Hindlimb muscle (tissue), 1 donor: Measurements from ENCODE around the gene SIRPG. TPM values are rescaled to one million over a fixed set of nuclear protein-coding genes. Genes with fewer than 3 reads are reported as not detected.
"Not testable (repeated sequence)": the region's sequence is repeated elsewhere in the genome, so short reads cannot be mapped to it uniquely, and the experiment has no call there.

ENCODE experiments used
- DNase-seq: peaks from one replicate; pipeline ENCODE4 v3.0.0-alpha.2; 2013
- polyA plus RNA-seq: library from polyadenylated mRNA; unstranded; fragments of 120-200 nt; gene quantifications from one replicate; pipeline ENCODE4 v1.2.1, GENCODE V29; 2013; ENCODE audit not compliant: insufficient read length

SIRPG gene
- polyA plus RNA-seq, 1 donor, result not detected

DNA sequence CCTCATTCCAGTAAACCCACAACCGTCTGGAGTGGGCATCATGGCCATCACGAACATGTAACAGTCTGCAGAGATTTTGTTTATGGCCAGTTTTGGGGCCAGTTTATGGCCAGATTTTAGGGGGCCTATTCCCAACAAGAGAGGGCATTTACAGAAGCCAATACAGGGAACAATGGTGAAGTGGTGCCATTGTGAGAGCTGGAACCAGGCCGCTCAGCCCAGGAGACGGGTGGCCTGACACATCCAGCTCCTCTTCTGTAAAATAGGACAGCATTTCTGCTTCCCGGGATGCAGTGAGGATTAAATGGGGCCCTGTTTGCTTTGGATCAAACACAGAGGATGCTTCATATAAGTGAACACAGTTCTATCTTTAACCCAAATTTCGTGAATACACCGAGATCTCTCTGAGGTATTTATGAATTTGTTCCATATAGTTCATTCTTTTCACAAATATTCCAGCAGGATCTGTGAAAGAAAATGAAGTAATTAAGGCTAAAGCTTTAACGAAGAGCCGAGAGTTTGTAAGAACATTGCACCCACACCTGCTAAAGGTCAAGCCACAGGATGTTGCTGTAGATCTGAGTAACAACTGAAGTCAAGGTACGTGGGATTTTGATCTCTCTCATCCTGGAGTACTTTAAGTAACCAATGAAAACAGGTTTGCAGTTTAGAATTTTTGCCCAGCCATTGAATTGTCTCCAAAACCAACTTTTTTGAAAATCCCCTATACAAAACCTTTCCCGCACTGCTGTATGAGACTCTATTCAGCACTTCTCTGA lies 14.5 kb upstream of the SIRPG start:
- DNase-seq, result no peak

DNA sequence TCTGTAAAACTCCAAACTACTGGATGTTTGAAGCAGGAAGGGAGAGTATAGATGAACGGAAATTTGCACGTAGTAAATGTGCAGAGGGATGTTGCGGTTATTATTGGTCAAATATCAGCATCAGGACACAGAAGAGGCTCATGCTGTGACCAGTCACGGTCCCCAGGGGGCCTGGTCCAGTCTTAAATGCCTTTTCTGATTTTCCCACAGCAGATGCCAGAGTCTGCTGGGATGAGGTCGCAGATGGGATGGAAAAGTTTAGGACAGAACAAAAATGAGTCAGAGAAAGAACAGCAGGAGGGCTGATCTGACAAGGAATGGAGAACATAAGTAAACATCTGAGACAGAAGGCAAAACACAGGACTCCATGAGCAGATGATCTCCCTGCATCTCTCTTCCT lies 11.7 kb upstream of the SIRPG start:
- DNase-seq, result no peak

DNA sequence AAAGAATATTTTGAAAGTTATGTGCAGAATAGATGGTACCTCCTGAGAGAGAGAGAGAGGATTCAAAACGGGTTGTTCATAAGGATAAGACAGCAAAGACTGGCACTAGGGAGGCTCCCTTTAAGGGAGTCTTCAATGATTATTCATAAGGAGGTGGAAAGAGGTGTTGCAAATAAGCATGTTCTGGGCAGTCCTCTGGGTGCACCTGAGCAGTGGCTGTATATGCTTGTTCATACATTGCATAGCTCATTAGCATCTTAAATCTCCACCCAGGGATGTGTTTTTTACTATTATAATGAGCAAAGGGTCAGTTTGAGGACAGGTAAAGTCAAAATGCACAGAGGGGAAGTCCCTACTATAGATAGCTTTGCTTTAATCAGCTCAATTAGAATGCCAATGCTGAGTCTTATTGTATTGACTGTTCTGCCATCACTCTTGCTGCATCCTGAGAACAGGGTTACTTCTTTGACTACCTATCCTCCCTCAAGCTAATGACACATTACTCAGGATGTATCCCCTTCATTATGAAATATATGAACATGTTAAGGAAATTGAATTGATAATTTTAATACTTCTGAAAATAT lies 10.0 kb upstream of the SIRPG start:
- no peak for DNase-seq

DNA sequence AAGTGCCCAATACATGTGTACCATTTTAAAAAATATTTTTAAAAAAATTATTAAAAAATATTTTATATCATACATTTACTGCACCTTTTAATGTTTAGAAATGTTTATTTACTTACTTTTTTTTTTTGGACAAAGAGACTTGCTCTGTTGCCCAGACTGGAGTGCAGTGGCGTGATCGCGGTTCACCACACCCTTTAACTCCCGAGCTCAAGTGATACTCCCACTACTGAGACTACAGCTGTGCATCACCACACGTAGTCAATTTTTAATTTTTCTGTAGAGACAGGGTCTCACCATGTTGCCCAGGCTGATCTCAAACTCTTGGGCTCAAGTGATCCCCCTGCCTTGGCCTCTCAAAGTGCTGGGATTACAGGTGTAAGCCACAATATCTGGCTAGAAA lies 9.2 kb upstream of the SIRPG start:
- no peak for DNase-seq

DNA sequence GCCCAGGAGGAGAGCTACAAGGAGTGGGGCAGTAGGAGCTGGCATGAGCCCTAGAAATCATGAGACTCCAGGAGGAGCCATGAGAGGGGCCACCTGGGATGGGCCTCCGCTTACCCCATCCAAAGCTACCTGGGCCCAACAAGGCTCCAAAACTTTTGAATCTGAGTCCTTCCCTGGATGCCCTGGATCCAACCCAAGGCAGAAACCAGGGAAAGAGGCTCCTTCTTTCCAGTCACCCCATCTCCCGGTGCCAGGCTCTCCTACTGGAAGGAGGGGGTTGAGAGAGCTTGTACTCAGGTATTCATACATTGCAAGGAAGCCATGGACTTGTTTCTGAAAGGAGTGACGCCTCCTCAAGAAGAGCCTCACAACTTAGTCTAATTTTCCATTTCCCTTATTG lies 7.8 kb upstream of the SIRPG start:
- DNase-seq, result no peak

DNA sequence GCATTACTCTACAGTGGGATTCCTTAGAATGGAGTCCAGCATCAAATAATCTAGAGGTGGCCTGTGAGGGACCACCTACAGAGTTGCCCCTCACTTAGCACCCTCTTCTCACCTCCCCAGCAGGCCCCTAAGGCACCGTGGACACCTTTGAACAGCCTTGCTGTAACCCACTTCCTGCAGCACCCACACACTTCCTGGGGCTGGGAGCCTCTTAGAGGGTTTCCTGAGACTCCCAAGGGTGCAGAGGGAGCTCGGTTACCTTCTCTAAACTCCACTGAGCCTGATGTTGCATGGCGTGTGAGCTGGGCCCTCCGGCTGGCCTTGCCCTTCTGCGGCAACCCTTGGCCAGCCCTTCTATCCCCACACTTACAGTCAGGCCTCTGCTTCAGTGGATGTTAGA lies 7.3 kb upstream of the SIRPG start:
- no peak for DNase-seq

DNA sequence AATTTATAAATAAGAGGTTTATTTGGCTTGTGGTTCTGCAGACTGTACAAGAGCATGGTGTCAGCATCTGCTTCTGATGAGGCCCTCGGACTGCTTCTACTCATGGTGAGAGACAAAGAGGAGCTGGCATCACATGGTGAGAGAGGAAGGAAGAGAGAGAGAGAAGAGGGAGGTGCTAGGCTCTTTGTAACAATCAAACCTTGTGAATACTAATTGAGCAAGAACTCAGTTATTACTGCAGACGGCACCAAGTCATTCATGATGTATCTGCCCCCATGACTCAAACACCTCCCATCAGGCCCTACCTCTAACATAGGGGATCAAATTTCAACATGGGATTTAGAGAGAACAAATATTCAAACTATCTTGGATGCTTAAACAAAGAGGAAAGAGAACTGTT lies 6.3 kb upstream of the SIRPG start:
- DNase-seq, result no peak

DNA sequence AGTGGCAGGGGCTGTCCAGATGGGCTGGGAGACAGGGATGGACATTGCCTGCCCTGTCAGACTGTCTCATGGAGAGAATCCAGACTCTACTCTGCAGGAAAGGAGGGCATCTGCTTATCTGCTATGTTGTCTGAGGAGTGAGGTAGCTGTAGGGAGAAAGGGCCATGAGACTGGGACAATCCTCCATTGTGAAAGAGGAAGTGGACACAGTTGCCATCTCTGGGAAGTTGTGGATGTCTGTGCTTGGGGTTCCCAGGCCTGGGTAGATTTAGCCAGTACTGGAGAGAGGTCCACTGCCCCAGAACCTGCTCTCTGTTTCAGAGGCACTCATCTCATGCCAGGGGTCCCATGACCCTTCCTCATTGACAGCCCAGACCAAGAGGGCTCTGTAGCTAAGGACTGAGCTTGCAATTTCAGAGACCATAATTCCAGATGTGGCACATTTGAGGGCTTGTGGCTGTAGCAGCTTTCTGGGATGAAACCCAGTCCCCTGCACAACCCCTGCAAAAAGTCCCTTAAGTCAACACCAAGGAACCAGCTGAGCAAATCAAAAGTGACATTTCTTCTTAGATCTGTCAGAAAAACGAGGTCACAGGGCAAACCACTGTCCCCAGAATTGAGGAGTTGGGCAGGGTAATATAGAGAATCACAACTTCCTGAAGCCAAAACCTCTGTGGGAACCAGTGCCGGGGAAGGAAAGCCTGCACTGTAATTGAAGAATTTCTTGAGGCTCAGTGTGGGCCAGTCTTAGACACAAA lies 4.1 kb upstream of the SIRPG start:
- DNase-seq, result no peak

DNA sequence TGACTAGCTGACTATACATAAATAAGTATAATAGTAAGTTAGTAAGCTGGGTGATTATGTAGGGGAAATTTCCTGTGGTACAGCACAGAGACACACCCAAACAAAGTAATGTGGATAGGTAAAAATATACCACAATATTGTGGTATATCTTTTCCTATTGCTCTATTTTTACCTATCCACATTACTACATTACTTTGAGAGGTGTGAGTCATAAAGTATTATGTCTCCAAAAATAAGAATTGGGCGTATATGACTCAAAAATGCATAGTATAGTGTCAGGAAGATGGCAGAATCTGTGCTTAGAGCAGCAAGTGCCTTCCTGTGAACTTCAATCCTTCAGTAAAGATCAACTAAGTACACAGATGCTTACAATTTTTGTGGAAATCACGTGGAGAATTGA lies 2.7 kb upstream of the SIRPG start:
- no peak for DNase-seq

DNA sequence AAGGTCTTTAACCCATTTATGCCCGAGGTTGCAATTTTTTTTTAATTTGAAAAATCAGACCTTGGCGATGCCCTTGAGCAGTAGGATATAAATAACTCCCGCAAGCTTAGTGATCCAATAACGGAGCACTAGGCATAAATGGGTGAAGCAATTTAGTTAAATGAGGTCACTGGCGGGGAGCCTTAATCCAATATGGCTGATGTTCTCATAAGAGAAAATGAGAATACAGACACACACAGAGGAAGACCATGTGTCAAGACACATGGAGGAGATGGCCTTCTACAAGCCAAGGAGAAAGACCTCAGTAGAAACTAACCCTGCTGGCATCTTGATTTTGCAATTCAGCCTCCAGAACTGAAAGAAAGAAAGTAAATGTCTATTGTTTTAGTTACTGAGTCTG lies 735 bp downstream of the SIRPG start:
- DNase-seq, result no peak

DNA sequence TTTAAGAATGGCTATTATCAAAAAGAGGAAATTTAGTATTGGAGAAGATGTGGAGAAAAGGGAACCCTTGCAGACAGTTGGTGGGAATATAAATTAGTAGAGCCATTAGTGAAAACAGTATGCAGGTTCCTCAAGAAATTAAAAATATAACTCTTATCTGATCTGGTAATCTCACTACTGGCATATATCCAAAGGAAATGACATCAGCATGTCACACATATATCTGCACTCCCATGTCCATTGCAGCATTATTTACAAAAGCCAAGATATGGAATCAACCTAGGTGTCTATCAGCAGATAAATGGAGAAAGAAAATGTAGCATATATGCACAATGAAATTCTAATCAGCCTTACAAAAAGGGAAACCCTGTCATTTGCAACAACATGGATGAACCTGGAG lies 2.6 kb downstream of the SIRPG start:
- no peak for DNase-seq

DNA sequence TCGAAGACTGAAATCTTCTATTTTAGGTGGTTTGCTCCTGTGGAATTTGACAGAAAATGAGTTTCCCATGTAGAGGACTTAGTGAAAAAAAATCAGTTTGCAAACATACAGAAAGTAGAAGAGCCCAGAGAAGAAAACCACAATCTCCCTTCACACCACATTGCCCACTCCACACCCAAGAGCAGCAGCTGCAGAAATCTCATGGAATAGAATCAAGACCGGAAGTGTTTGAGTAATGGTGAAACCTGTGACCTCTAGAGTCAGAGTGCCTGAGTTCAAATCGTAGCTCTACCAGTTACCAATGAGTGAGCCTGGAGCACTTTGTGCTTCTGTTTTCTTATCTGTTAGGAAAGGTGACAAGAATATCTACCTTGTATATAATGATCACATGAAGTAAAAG lies 4.6 kb downstream of the SIRPG start:
- DNase-seq, result no peak

DNA sequence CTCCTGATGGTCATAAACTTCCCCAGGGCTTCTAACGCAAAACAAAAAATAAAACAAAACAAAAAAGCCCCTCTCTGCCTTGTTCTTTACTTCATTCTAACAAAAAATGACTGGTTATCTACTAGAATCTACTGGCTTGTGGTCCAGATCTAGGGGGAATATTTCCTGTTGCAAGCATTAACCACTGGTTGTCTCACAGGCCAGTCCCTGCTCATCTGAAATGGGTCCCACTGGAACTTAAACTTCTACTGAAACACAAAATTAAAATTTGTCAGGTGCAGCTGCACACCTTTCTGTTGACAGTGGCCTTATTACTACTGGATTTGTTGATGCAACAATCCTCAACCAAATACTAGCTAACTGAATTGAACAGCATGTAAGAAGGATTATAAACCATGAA lies 5.5 kb downstream of the SIRPG start:
- DNase-seq, result no peak

DNA sequence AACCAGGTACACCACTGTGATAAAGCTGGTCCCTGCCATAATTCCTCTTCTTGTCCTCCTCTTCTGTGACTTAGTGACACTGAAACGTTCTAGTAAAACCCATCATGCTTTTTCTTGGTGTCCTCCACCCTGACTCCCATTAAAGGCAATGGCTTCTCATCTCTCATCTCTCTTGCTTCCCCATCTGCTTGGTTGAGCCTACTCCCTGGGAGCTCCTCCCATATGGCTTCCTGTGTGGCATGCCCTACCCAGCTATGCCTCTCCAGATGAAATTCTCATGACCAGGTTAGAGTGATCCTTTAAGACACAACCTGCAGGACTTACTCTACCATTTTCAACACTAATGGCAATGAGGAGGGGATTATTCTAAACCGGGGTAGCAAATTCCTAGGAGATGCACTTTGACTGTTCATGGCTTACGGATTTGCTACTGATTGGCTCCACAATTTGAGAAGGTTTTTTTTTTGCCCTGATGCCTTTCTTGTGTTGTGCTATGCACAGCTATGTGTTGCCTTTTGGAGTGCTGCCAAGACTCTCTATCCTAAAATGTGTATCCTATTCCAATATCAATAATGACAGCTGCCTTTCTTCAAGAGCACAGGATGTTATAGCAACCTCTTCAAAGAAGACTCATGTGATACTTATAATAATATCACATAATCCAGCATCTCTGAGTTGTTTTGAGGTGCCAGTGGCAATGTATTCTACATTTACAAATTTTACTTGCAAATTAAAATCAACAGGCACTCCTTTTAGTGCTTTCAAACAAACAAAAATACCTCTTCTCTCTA lies 6.1 kb downstream of the SIRPG start:
- DNase-seq, result no peak

DNA sequence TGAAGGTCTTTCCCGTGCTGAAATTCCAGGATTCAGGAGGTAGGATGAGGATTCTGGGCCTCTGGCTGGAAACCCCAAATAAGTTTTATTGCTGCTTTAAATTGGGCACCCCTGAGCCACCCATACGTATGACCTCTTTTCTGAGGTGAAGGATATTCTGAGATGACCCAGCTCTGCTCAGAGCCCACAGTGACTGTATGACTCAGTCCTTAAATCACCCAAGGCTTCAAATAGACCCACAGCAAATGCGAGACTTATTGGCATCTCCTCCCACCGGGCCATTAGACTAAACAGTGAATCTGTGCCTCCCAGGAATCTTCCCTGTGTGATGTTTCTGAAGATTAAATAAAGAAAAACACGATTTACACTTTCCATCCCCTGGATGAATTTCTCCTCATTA lies 9.5 kb downstream of the SIRPG start:
- DNase-seq, result no peak

DNA sequence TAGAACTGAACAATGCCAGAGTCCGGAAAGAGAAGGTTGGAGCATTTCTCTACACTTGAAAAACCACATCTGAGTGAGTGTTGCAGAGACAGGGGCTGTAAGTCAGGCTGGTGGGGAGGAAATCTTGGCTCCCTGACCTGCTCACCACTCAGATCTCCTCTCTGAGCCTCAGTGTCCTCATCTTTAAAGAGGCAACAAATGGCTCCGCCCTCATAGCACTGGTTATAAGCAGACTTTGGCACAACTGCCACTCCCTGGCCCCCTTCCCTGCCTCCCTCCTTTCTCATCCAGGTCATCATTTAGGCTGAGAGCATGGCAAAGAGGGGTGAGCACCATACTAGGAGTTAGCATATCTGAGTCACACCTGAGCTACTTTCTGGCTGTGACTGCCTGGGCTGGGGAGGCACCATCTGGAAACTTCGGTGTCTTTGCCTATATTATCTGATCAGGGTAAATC lies 10.6 kb downstream of the SIRPG start:
- no peak for DNase-seq

DNA sequence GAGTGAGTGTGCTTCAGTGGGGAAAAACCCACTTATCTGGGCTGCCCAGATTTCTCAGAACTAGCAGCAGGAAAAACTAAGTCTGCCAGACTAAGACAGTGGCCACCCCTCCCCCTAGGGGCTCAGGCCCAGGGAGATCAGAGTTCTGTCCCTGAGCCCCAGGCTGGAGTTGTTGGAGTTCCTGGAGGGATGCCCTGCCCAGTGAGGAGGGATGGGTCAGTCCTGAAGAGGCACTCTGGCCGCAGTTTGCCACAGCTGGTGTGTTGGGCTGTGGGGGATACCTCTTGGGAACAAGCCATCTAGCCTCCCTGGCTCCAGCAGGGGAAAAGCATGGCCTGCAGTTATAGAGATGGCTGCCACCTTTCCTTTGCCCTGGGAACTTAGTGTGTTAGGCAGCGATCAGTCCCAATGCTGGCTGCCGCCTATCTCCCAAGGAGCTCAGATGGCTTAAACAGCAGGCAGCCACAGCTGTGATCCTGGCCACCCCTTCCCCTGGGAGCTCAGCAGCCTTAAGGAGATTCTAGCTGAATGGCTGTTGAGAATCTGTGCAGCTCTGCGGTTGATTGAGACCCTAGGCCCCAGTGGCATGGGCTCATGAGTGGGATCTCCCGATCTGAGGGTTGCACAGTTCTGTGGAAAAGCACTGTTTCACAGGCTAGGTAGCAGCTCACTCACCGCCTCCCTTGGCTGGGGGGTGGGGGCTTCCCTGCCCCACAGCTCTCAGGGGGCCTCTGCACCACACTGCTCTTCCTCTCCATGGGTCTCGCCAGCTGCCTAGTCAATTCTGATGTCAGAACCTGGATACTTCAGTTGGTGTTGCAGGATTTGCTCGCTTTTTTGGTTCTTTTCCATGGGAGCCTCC lies 13.2 kb downstream of the SIRPG start:
- no peak for DNase-seq

DNA sequence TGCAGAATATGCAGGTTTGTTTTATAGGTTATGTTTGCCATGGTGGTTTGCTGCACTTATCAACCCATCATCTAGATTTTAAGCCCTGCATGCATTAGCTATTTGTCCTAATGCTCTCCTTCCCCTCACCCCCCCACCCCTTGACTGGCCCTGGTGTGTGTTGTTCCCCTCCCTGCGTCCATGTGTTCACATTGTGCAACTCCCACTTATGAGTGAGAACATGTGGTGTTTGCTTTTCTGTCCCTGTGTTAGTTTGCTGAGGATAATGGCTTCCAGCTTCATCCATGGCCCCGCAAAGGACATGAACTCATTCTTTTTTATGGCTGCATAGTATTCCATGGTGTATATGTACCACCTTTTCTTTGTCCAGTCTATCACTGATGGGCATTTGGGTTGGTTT lies 18.9 kb downstream of the SIRPG start:
- not testable (repeated sequence) for DNase-seq

DNA sequence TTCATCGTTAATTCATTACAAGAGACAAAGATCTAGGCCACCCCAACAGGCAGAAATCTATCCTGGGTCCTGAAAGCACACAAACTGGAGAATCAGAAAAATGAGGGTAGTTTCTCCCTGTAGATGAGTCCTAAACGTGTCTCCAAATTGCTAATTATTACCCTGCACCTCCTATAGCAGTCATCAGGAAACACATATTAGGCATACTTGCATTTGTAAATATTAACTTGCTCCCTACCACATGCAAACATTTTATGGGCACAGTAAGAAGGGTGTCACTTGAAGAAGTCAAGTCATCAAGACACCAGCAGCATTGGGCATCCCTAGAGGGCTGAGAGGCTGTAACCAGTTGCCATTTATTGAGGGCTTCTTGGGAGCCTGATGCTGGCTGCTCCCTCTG lies 19.8 kb downstream of the SIRPG start:
- no peak for DNase-seq

DNA sequence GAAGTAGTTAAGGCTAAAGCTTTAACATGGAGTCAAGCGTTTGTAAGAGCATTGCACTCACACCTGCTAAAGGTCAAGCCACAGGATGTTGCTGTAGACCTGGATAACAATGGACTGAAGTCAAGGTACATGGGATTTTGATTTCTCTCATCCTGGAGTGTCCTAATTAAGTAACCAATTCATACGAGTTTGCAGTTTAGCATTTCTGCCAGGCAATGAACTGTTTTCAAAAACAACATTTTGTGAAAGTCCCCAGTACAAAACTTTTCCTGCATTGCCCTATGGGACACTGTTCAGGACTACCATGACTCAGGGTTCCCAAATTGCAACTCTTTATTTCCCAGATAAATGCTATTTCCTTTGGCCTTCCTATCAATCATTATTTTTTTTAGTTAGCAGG lies 20.4 kb downstream of the SIRPG start:
- no peak for DNase-seq

DNA sequence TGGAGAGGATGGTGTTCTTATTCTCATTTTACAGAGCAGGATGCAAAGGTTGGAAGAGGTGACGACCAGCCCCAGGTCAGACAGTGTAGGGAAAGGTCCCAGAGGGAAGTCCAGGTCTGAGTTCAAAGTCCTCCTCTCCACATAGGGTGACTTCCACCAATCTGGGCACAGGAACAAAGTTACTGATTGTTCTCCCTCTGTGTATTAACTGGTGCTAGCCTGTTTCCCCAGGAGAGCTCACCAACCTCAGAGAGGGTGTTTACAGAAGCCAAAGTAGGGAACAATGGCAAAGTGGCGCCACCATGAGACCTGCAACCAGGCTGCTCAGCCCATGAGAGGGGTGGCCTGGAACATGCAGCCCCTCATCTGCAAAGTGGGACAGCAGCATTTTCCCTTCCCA lies 21.0 kb downstream of the SIRPG start:
- DNase-seq, result no peak
